KOPT-K1 (cell line): ENCODE data around the gene EPN2.
"Not testable (repeated sequence)": the region's sequence is repeated elsewhere in the genome, so short reads cannot be mapped to it uniquely, and the experiment has no call there.

Experiments used
- H3K27ac ChIP-seq: fragments of 200-600 bp; sonication (generic); 2 replicates; pipeline ENCODE4 v1.5.1; 2016; ENCODE audit warnings: antibody characterized with exemption, mild to moderate bottlenecking, low read depth, low read length; ENCODE audit not compliant: poor library complexity, severe bottlenecking
- H3K36me3 ChIP-seq: fragments of 200-600 bp; sonication (generic); 2 replicates; pipeline ENCODE4 v1.5.1; 2017; ENCODE audit warnings: antibody characterized with exemption, mild to moderate bottlenecking, low read length, moderate library complexity; ENCODE audit not compliant: insufficient read depth
- H3K9me3 ChIP-seq: fragments of 200-600 bp; sonication (generic); 2 replicates; pipeline ENCODE4 v1.5.1; 2017; ENCODE audit warnings: antibody characterized with exemption, low read length, mild to moderate bottlenecking; ENCODE audit not compliant: insufficient read depth, poor library complexity, severe bottlenecking

Gene EPN2

DNA sequence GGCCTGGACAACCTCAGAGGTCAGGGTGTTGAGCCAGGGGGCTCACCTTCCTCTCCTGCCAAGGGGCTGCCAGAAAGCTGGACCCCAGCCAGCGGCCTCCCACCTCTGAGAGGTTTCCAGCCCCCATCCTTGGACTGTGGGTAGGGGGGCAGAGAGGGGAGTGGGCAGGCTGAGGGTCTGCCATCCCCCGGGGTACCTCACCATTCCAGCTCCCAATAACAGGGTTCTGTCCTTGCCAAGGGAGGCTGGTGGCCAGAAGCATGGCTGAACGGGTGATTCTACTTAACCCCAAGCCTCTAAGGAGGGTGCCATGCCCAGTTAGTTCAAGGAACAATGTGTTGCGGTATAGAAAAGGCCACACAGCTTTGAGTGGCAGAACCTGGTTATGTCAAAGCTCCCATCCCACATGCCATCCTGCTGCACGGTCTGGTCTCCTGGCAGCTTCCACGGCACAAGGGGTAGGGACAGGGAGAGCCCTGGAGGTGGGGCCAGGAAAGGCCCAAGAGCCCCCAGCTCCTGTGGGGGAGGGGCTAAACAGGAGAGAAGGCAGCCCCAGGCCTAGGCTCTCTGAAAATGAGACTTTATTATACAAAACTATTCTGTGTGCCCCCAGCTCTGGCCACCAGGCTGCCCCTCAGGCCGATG, 105.6 kb downstream of the EPN2 start:
- H3K36me3 ChIP-seq = no peaks in the 10 kb centered on the region
- no peaks in the 10 kb centered on the region for H3K9me3 ChIP-seq
- H3K27ac ChIP-seq = no peak overlapping the region

- Histone ChIP-seq H3K9me3 (no peaks in the 10 kb centered on the region), H3K27ac (no peak overlapping the region), H3K36me3 (no peaks in the 10 kb centered on the region)
These were observed 106.1 kb downstream of the EPN2 start for GRCh38 chr17:19343256-19343630.

GRCh38 chr17:19343671-19344151, 106.5 kb downstream of the EPN2 start:
- no peak overlapping the region for H3K27ac ChIP-seq
- no peaks in the 10 kb centered on the region for H3K36me3 ChIP-seq
- no peaks in the 10 kb centered on the region for H3K9me3 ChIP-seq

- H3K27ac ChIP-seq = no peak overlapping the region
- no peaks in the 10 kb centered on the region for H3K36me3 ChIP-seq
- H3K9me3 ChIP-seq = no peaks in the 10 kb centered on the region
These were observed 107.3 kb downstream of the EPN2 start for GRCh38 chr17:19344311-19345066.

GRCh38 chr17:19345067-19345460, 107.9 kb downstream of the EPN2 start:
- H3K36me3 ChIP-seq = no peaks in the 10 kb centered on the region
- H3K27ac ChIP-seq = no peak overlapping the region
- H3K9me3 ChIP-seq = no peaks in the 10 kb centered on the region

DNA sequence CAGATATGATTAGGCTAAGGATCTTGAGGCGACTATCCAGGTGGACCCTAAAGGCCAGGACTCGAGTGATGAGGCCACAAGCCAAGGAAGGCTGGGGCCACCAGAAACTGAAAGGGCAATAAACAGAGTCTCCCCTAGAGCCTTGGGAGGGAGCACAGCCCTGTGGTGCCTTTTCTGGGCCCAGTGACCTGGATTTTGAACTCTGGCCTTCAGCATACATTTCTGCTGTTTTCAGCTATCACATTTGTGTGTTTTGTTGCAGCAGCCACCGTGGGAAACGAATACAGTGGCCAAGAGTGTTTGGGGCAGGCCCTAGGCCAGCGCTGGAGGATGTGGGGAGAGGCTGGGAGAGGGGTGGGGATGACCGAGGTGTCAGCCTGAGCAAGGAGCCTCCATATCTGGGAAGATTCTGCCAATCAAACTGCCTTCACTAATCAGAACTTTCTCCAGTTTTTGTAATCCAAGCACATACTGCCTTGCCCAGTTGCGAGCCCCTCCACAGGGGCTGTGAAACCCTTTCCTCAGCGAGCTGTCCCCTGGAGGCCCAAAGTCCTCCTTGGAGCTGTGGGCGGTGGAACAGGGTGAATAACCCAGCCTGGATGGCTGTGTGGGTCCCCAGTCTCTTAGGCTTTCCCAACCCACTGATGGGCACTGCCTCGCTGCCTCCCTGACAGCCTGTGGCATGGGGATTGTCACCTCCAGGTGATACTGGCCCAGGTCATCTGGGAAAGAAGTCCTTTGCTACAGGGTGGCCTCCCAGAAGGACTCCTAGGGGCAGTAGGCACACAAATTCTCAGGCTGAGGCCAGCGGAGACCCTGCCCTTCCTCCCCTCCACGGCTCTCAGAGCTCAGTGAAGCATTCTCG, 108.6 kb downstream of the EPN2 start:
- no peaks in the 10 kb centered on the region for H3K9me3 ChIP-seq
- H3K27ac ChIP-seq = no peak overlapping the region
- no peaks in the 10 kb centered on the region for H3K36me3 ChIP-seq

DNA sequence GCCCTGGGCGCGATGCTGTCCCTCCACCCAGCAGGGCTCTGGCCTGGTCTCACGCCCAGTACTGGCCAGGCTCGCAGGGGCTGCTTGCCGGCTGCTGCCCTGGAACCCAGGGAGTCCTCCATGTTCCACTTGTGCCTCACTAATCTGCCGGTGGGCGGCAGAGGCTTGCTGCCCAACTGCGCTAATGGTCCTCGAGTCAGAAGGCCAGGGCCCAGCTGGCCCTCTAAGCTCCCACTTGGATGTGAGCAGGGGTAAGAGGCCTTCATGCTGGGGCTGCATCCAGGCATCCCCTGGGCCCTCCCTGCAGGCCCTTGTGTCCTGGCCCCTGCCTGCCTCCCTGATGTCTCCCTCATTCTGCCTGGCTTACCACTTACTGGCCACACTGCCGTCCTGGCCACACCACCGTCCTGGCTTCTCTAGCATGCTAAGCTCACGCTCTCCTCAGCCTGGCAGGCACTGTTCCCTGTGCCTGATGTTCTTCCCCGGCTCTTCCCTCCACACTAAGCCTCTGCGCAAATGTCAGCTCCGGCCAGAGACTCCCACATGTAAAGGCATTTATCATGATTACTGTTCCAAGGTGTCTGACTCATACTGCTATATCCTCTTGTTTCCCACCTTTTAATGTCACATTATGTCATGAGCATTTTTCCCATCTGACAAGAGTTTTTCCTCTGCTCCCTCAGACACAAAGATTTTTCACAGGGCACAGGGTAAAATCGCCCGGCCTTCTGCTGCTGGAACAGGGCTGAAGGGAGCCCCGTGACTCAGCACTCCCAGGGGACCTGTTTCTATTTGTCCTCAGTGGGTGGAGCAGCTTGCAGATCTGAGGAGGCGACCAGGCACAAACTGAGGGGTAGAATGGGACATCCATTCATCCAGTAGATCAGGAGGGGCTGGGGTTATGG, 109.4 kb downstream of the EPN2 start:
- Histone ChIP-seq H3K27ac (no peak overlapping the region), H3K9me3 (no peaks in the 10 kb centered on the region), H3K36me3 (no peaks in the 10 kb centered on the region)

DNA sequence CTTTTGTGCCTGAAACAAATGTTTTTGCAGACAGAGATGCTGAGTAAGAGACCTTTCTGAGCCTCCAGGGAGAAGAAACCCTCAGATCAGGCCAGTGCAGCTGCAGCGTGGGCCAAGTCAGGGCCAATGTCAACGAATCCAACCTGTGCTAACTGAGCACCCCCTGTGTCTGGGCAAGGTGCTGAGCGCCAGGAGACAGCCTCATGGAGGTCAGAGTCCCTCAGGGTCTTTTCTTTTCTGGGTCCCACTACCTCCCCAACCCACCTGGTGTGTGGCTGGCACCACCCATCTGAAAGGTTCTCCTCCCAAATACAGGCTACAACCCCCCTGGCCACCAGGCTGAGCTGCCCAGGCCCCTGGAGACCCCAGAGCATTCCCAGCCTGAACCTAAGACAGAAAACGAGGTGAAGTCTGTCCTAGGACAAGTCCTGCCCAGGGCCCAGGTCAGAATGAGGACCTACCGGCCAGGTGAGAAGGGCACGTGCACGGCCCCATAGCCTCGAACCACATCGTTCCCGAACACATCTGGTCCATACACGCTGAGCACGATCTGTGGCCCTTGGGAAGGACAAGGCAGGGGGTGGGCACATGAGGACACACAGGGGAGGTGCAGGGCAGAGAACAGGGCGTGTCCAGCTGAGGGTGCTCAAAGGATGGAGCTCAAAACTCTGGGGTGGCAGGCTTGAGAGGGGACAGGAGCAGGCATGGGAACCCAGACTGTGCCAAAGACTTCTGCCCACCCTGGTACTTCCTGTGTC, 110.3 kb downstream of the EPN2 start:
- Histone ChIP-seq H3K27ac (no peak overlapping the region), H3K9me3 (no peaks in the 10 kb centered on the region), H3K36me3 (no peaks in the 10 kb centered on the region)

DNA sequence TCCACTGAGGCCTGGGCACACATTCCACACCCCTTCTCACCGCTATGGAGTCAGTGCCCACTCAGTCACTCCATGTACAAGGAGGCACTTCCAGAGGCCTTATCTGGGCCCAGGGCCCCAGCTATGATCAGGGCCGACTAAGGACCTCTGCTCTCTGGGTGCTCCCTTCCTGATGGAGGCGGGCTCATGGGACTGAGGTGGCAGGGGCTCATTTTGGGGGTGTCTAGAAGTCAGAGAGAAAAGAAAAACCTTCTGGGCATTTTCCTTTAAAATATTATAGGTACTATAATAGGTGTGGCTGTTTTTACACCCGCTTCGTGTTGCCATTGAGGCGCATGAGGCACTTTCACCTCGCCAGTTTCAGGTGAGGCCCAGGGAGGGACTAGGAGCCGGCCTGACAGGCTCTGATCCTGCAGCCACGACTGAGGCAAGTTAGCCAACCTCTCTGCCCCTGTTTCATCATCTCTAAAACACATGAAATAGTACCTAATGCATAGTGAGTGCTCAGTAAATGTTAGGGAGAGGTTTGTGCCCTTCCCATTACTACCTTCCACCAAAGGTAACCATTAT, 111.0 kb downstream of the EPN2 start:
- no peaks in the 10 kb centered on the region for H3K36me3 ChIP-seq
- no peak overlapping the region for H3K27ac ChIP-seq
- no peaks in the 10 kb centered on the region for H3K9me3 ChIP-seq

DNA sequence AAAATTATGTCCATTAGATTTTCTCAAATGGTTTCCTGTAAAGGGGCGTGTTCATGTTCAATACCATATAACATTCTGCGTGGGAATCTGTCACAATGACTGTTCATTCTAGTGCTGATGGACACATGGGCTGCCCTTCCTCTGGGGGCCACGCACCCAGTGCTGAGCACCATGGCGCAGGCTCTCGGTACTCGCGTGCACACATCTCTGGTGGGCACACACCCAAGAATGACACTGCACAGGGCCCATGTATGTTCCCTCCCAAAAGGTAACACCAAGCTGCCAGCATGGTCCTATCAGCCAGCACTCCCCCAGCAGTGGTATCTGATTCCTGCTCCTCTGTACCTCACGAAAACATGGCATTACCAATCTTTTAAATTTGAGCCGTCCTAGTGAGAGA, 111.6 kb downstream of the EPN2 start:
- Histone ChIP-seq H3K9me3 (no peaks in the 10 kb centered on the region), H3K27ac (no peak overlapping the region), H3K36me3 (no peaks in the 10 kb centered on the region)

DNA sequence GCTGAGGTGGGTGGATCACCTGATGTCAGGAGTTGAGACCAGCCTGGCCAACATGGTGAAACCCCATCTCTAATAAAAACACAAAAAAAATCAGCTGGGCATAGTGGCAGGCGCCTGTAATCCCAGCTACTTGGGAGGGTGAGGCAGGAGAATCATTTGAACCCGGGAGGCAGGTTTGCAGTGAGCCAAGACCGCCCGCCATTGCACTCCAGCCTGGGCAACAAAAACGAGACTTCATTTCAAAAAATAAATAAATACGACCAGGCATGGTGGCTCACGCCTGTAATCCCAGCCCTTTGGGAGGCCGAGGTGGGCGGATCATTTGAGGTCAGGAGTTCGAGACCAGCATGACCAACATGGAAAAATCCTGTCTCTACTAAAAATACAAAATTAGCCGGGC, 116.2 kb downstream of the EPN2 start:
- H3K9me3 ChIP-seq, H3K36me3 ChIP-seq, H3K27ac ChIP-seq: not testable (repeated sequence)

GRCh38 chr17:19354748-19355147, 117.6 kb downstream of the EPN2 start:
- Histone ChIP-seq H3K9me3 (no peaks in the 10 kb centered on the region), H3K36me3 (no peaks in the 10 kb centered on the region), H3K27ac (no peak overlapping the region)

GRCh38 chr17:19357351-19357750, 120.2 kb downstream of the EPN2 start:
- Histone ChIP-seq H3K27ac (no peak overlapping the region), H3K9me3 (no peaks in the 10 kb centered on the region)

DNA sequence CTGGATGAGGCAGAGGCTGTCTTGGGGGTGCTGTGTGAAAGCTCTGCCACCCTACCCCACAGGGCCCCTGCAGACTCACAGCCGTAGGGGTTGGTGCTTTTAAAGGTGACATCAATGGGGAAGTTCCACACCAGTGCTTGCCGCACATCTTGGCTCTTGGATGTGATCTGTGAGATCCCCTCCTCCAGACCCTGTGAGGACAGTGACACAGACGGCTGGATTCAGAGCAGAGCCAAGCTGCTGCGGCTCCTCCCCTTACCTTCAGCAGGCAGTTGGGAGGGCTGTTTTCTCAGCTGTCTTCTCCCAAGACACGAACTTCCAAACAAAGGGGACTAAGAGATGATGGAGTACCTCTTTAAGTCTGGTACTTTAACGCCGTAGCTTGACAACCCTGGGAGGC, 120.6 kb downstream of the EPN2 start:
- no peak overlapping the region for H3K27ac ChIP-seq

More at GRCh38 chr17:19357351-19357750, 120.2 kb downstream of the EPN2 start:
- H3K36me3 ChIP-seq = no peaks in the 10 kb centered on the region

More for the DNA sequence above, 120.6 kb downstream of the EPN2 start:
- H3K9me3 ChIP-seq = no peaks in the 10 kb centered on the region
- H3K36me3 ChIP-seq = no peaks in the 10 kb centered on the region
